ENCODE data around the gene ANK2. TPM values are rescaled to one million over a fixed set of nuclear protein-coding genes. Genes with fewer than 3 reads are reported as not detected.

The ANK2 gene
- 1.3 and 1.6 TPM in 2 replicates for polyA plus RNA-seq (2011; rRNA removed)
- polyA minus RNA-seq (2011; rRNA and poly(A)+ RNA removed): 3.4 and 5.1 TPM in 2 replicates

DNA sequence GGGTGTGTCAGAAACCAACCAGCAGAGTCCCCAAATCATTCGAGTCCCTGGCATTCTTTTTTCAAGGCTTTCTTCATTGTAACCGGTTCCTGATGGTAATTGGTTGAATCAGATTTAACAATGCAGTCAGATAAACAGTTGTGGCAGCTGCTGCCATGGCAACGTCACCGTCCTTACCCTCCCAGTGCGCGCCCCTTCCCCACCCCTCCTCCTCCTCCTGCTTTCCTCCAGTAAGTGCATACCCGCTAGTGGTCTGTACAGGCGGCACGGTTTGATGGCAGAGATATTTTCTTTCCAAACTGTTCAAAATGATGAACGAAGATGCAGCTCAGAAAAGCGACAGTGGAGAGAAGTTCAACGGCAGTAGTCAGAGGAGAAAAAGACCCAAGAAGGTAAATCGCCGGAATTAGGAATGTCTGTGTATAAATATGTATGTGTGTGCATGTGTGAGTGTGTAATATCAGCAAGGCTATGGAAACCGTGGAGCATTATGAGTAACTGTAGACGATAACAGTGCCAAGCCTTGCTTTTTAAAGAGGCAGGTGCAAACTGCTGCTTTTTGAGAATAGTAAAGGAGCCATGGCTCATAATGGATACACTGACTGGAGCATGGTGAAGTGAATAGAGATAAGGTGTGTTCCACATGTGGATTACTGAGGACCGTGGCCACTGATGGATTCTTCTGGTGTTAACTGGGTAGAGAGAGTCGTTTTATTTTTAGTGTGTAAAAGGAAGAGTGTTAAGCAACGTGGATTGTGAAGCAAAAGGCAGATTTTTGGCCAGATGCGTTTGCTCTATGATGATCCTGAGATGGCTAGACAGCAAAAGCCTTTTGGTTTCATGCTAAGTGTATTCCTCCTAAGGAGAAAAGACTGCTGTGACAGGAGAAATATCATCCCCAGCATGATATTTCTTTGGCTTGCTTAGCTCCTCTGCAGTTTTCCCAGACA, at the start of gene ANK2:
Gene ANK2 (plus strand): TSS at position 233 of the 950 bp plus-strand sequence. CDS start 76 bp downstream, at position 309.
- Histone ChIP-seq H3K4me3 (ENCODE audit: low read depth, low read length) (no peak within 1 kb of the TSS), H3K9me3 (ENCODE audit: control insufficient read depth, insufficient read depth, low read length) (no peaks in the 10 kb centered on the region), H3K27me3 (ENCODE audit: control insufficient read depth, insufficient read depth, low read length) (no peaks in the 10 kb centered on the region), H3K27ac (ENCODE audit: low read depth, low read length) (no peak within 1 kb of the TSS)
- DNase-seq (ENCODE audit: low read depth, low spot score): no peak
- CTCF ChIA-PET: interaction anchor here (0.6 kb wide), 2 partner anchors 229 to 345 kb away, joined by 4 to 5 read pairs; no protein-coding TSS in a partner anchor
- POLR2A ChIA-PET: interaction anchor here (0.5 kb wide), 1 partner anchor 59 kb away, joined by 4 read pairs; no protein-coding TSS in a partner anchor
- TF ChIP-seq, protein P1, sequence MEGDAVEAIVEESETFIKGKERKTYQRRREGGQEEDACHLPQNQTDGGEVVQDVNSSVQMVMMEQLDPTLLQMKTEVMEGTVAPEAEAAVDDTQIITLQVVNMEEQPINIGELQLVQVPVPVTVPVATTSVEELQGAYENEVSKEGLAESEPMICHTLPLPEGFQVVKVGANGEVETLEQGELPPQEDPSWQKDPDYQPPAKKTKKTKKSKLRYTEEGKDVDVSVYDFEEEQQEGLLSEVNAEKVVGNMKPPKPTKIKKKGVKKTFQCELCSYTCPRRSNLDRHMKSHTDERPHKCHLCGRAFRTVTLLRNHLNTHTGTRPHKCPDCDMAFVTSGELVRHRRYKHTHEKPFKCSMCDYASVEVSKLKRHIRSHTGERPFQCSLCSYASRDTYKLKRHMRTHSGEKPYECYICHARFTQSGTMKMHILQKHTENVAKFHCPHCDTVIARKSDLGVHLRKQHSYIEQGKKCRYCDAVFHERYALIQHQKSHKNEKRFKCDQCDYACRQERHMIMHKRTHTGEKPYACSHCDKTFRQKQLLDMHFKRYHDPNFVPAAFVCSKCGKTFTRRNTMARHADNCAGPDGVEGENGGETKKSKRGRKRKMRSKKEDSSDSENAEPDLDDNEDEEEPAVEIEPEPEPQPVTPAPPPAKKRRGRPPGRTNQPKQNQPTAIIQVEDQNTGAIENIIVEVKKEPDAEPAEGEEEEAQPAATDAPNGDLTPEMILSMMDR (IDR thresholded peaks at IDR 0.05; ENCODE audit: low read depth, low read length): no peak

DNA sequence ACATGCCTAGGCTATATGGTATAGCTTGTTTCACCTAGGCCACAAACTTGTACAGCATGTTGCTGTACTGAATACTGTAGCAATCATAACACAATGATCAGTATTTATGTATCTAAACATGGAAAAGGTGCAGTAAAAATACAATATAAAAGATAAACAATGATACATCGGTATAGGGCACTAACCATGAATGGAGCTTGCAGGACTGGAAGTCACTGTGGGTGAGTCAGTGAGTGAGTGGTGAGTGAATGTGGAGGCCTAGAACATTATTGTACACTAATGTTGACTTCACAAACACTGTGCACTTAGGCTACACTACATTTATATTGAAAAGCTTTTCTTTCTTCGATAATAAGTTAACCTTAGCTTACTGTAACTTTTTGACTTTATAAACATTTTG, 45.6 kb upstream of the ANK2 start:
- ChIA-PET POLR2A (no interaction called here), CTCF (interaction anchor here (0.5 kb wide), 1 partner anchor 237 kb away, joined by 3 read pairs; no protein-coding TSS in a partner anchor)
- DNase-seq (ENCODE audit: low read depth, low spot score): no peak

DNA sequence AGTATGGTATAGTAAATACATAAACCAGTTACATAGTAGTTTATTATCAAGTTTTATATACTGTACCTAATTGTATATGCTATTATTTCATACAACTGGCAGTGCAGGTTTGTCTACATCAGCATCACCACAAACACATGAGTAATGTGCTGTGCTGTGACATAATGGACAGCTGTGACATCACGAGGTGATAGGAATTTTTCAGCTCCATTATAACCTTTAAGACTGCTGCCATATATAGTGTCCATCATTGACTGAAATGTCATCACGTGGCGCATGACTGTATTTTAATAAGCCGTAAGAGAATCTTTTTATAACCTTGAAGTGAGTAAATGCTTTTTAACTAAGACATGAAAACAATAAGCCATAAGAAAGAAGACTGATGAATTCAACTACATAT, 44.8 kb upstream of the ANK2 start:
- H3K4me3 ChIP-seq (ENCODE audit: low read depth, low read length): no peak overlapping the region
- H3K27me3 ChIP-seq (ENCODE audit: control insufficient read depth, insufficient read depth, low read length): no peaks in the 10 kb centered on the region
- TF ChIP-seq, protein P1 (IDR thresholded peaks at IDR 0.05; ENCODE audit: low read depth, low read length): no peak
- no peaks in the 10 kb centered on the region for H3K9me3 ChIP-seq (ENCODE audit: control insufficient read depth, insufficient read depth, low read length)
- POLR2A ChIA-PET: no interaction called here
- CTCF ChIA-PET: no interaction called here
- no peak for DNase-seq (ENCODE audit: low read depth, low spot score)
- no peak overlapping the region for H3K27ac ChIP-seq (ENCODE audit: low read depth, low read length)

More for the DNA sequence above, 45.6 kb upstream of the ANK2 start:
- TF ChIP-seq, protein P1 (IDR thresholded peaks at IDR 0.05; ENCODE audit: low read depth, low read length): no peak
- H3K27me3 ChIP-seq (ENCODE audit: control insufficient read depth, insufficient read depth, low read length): no peaks in the 10 kb centered on the region
- H3K9me3 ChIP-seq (ENCODE audit: control insufficient read depth, insufficient read depth, low read length): no peaks in the 10 kb centered on the region
- H3K4me3 ChIP-seq (ENCODE audit: low read depth, low read length): no peak overlapping the region
- H3K27ac ChIP-seq (ENCODE audit: low read depth, low read length): no peak overlapping the region

DNA sequence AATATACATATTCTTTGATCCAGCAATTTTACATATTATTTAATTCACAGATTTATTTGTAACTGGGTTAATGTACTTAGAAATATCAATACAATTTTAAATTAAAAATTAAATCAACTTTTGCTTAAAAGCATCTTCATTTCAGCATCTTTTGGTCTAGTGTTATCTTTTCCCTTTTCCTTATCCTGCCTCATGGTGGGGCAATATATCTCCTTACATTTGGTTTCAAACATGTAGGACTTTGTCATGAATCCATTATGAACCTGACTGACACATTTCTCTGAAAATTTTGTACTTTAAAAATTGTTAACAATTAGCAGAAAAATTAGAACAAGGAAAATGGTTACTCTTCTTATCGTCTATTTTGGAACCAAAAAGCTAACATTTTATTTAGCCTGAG, 42.8 kb upstream of the ANK2 start:
- no peak for DNase-seq (ENCODE audit: low read depth, low spot score)
- Histone ChIP-seq H3K9me3 (ENCODE audit: control insufficient read depth, insufficient read depth, low read length) (no peaks in the 10 kb centered on the region), H3K27me3 (ENCODE audit: control insufficient read depth, insufficient read depth, low read length) (no peaks in the 10 kb centered on the region), H3K27ac (ENCODE audit: low read depth, low read length) (no peak overlapping the region), H3K4me3 (ENCODE audit: low read depth, low read length) (no peak overlapping the region)
- TF ChIP-seq, protein P1 (IDR thresholded peaks at IDR 0.05; ENCODE audit: low read depth, low read length): no peak
- ChIA-PET CTCF (no interaction called here), POLR2A (no interaction called here)

DNA sequence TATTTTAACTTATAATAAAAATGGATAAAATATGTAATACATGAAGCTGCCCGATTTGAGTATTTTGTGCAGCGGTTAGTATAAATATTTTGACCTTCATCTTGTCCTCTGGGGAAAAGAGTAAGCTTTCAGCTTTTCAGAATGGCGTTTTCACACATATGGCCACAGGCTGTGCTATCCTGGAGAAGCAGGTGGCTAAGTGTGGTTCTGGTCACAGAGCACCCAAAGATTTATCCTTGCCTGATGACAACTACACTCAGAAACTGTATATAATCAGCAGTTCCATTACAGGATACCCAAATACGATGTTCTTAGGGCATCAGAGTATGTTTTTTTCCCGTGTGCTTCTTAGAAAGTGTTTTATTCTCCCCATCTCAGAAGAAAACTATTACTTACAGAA, 42.3 kb upstream of the ANK2 start:
- TF ChIP-seq, protein P1 (IDR thresholded peaks at IDR 0.05; ENCODE audit: low read depth, low read length): no peak
- DNase-seq (ENCODE audit: low read depth, low spot score): no peak
- CTCF ChIA-PET: no interaction called here
- Histone ChIP-seq H3K27ac (ENCODE audit: low read depth, low read length) (no peak overlapping the region), H3K27me3 (ENCODE audit: control insufficient read depth, insufficient read depth, low read length) (no peaks in the 10 kb centered on the region), H3K9me3 (ENCODE audit: control insufficient read depth, insufficient read depth, low read length) (no peaks in the 10 kb centered on the region), H3K4me3 (ENCODE audit: low read depth, low read length) (no peak overlapping the region)
- POLR2A ChIA-PET: no interaction called here

Data from AG04450 (cell line).